GM23248 (cell line): ENCODE data around the gene ARHGAP26.

Source experiments
- EZH2 ChIP-seq: fragments of 200-600 bp; sonication (generic); IDR thresholded peaks from 2 replicates; pipeline ENCODE4 v1.6.1; 2018; ENCODE audit warnings: antibody characterized with exemption, mild to moderate bottlenecking; ENCODE audit not compliant: insufficient read depth, poor library complexity, severe bottlenecking
- EZH2phosphoT487 ChIP-seq: fragments of 200-600 bp; sonication (generic); IDR thresholded peaks from 2 replicates; pipeline ENCODE4 v1.6.1; 2018; ENCODE audit warnings: antibody characterized with exemption, moderate library complexity, mild to moderate bottlenecking, low read depth; ENCODE audit not compliant: insufficient read depth

- TF ChIP-seq EZH2: no peak
- TF ChIP-seq EZH2phosphoT487: no peak
These were observed 294.1 kb downstream of the ARHGAP26 start for GRCh38 chr5:143064218-143064641.
